Retina (tissue), 1 donor: ENCODE measurements around the gene LDHAL6B.

Source experiments
- DNase-seq: peaks from one replicate; pipeline ENCODE4 v3.0.0-alpha.2; 2016

LDHAL6B gene

GRCh38 chr15:59178151-59178695 is 28.4 kb upstream of the LDHAL6B start:
- no peak for DNase-seq

- DNase-seq, result no peak
Observed at GRCh38 chr15:59179717-59180116, 26.9 kb upstream of the LDHAL6B start.

DNA sequence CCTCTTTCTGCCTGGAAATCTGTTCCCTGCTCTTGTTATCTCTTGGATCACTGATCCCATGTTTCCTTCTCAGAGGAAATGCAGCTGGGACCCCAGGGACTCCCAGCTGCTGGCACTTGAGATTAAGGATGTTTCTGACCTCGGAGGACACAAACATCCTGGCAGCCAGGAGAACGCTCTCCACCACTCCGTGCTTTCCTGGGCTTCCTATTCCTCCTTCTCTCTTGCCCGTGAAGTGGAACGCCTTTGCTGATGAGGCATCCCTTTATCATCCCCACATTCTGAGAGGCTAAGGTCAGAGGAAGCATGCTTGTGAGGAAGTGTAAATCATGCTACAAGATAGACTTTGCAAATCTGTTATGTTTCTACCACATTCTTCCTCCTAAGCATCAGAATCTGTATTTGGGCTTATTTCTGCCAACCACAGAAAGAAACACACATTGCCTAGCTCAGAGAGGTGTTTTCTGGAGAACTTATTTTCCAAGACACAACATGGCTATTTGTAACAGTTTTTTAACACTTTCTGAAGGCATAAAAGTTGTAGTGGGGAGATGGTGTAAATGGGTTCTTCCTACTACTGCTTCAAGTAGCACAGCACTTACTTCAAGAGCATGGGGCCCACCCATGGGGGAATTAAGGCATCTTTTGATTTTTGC is 25.6 kb upstream of the LDHAL6B start:
- no peak for DNase-seq

- no peak for DNase-seq
Observed at GRCh38 chr15:59185725-59186124, 20.9 kb upstream of the LDHAL6B start.

GRCh38 chr15:59186501-59186900 is 20.1 kb upstream of the LDHAL6B start:
- no peak for DNase-seq

DNA sequence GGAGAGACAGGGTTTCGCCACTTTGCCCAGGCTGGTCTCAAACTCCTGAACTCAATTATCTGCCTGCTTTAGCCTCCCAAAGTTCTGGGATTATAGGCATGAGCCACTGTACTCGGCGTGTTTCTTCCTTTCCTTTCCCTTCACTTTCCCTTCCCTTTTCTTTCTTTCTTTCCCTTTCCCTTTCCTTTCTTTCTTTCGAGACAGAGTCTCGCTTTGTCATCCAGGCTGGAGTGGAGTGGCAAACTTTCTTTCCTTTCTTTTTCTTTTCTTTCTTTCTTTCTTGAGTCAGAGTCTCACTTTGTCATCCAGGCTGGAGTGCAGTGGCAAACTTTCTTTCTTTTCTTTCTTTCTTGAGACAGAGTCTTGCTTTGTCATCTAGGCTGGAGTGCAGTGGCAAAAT is 17.4 kb upstream of the LDHAL6B start:
- no peak for DNase-seq

DNA sequence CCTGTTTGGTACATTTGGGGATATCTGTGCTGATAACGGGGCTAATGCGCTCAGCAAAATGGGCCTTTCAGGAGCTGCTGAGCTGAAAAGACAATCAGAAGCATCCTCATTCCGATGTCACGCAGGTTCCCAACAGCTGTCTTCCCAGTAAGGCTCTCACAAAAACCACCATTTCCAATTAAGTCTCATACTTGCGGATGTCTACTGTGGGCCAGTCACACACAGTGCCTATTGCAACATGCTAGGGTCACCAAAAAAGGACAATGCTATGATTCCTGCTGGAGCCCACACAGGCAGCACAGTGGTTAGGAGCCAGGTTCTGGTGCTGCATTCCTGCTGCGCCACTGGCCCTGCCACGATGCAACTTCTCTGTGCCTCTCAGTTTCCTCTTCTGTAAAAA is 16.4 kb upstream of the LDHAL6B start:
- no peak for DNase-seq

DNA sequence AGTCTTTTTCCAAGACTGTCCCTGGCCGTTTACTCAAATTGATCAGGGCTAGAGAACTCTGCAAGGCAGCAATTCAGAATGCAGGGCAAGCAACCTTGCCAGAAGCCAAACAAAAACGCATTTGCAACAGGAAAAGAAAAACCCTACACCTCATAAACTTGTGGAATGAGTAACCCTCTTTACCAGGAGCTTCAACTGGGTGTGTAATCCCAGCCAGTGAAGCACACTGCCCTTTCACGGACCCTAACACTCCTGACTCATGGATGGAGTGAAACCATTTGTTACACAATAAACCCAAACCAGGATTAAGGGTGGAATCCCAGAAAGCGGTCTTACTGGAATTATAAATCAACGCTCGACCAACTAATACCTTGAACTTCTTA is 14.8 kb upstream of the LDHAL6B start:
- no peak for DNase-seq

DNA sequence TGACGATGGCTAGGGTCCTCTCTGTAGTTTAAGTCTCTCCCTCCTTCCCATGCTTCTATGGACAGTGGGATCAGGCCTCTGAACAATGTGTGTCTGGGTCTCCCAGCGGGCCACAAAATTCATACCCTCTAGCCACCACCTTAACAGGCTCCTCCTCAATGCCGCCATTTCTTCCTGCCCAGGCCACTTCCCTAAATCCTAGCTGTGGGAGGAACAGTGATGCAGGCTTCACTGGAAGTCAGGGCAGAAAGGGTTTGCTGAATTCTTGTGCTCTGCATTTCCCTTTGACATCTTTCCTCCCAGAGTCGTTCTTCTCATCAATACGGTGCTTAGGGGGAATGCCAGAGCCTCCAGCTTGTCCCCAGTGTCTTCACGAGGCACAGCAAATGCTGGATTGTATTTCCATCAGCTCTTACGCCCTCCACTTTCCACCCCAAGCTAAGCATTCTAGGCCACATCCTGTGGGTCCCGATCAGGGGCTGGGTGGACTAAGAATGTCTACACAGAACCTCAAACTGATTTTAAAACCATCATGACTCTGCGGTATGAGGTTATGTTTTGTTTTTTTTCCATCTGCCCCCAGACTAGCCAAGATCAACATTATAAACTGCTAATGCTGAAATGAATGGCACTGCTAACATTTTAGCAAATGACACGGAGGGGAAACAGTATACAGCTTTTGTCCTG is 11.9 kb upstream of the LDHAL6B start:
- DNase-seq, result no peak

GRCh38 chr15:59196416-59196815 is 10.2 kb upstream of the LDHAL6B start:
- no peak for DNase-seq

- DNase-seq, result no peak
Observed at GRCh38 chr15:59197454-59197853, 9.2 kb upstream of the LDHAL6B start.

DNA sequence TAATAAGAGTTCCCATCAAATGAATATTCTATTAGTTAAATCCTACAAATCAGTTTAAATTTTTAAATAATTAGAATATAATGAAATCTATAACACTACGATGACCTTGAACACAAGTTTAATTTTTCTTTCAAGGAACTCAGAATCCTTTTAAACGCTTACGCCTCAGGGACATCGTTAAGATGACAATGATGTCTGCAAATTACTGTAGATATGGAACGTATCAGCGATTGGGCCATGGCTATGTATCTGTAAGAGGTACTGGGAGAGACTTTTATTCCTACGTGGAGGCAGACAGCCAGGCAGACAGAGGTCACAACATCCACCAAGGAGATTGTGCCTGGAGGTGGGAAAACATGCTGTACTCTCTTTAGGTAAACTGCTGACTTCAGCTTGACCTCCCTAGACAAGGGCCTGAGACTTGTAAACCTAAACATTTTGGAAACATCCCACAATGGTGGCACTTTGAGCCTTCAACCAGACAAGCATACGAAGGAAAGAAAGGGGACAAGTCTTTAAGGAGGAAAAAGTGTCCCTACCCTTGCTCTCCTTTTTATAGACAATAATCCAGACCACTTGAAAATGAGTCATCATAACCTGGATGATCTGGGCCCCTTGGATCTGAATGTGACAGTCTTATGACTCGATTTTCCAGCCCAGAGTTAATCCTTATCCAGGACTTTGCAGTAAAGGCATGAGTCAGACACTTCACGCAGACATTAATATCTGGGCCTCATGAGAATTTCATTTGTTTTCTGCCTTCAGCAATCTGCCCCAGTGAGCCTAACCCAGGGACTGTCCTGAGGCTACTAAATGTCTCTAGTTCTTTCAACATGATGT is 6.8 kb upstream of the LDHAL6B start:
- no peak for DNase-seq

GRCh38 chr15:59200560-59200959 is 6.1 kb upstream of the LDHAL6B start:
- no peak for DNase-seq

DNA sequence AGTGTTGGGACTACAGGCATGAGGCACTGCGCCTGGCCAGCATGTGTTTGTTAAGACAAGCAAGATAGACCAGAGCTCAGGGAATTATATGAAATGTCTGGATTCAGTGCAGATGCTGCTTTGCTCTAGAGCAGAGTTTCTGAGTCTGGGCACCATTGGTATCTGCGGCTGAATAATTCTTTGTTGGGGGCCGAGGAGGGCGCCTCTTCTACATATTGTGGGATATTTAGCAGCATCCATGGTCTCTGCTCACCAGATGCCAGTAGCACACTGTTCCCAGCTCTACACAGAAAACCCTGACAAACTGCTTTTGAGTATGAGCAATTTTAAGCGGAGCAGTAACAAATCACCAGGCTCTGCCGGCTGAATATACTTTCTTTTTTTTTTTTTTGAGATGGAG is 3.6 kb upstream of the LDHAL6B start:
- no peak for DNase-seq

- DNase-seq, result no peak
Observed at GRCh38 chr15:59203657-59204056, 3.0 kb upstream of the LDHAL6B start.

DNA sequence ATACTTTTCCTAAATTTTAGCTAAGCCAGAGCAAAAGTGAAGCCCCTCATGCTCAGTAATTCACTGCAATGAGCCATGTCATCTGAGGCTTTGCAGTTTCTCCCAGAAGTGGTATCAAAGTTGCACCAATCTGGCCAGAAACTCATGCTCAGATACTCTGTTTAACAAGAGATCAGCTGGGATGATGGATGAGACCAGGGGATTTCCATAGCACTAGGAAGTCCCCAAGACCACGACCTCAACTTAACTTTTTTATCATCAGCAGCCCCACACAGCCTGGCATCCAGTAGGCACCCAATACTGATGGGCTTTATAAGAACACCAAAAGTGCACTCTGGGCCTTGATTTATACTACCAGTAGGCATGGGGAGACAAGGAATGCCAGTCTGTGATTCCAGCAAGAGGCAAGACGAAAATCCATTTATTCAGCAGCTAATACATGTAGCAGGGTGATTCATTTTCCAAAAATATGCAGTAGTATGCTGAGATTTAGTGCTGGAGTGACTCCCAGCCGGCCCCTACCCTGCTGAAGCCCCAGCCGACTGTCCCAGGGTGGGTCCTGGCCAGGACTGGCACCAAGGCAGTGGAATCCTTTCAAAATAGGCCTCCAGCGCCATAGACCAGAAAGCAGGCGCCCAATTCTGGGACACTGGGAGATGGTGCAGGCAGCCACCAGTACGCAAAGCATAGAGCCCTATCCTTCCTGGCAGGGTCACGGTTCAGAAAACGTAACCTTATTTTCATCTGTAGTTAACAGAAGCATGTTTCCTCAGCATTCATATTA is 612 bp upstream of the LDHAL6B start:
- no peak for DNase-seq

DNA sequence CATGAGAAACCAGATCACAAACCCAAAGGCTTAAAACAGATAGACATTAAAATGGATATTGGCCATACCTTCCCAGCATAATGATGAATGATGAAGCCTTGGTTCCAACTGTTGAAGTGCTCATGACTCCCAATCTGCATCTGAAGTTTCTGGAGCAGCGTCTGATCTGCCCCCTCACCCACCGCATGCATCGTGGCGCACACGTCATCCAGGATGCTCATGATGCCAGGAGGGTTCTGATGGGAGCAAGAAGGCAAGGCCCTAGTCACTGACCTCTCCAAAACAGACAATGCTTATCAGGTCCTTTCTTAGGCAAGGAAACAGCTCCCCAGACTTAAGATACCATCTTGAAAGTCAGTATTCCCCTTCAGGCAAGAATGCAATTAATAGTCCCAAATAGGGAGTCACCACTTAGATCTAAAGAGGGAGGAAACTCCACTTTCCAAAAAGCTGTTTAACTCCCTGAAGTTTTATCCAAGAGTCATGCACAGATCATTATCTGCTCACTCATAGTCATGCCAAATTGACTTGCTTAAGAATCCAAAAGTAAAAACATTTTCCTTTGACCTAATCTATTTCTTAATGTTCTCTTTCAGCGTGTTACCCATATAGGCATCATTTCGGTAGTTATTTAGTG is 2.1 kb downstream of the LDHAL6B start:
- DNase-seq, result no peak

- DNase-seq, result no peak
Observed at GRCh38 chr15:59210186-59210585, 3.5 kb downstream of the LDHAL6B start.

- no peak for DNase-seq
Observed at GRCh38 chr15:59216911-59217310, 10.3 kb downstream of the LDHAL6B start.

GRCh38 chr15:59217876-59218498 is 11.3 kb downstream of the LDHAL6B start:
- DNase-seq, result no peak

- DNase-seq, result no peak
Observed at GRCh38 chr15:59218710-59219109, 12.1 kb downstream of the LDHAL6B start.
